GM23248 (cell line): ENCODE data around the gene RAB24. TPM values are rescaled to one million over a fixed set of nuclear protein-coding genes. Genes with fewer than 3 reads are reported as not detected.

Source experiments
- DNase-seq: peaks from one replicate; pipeline ENCODE4 v3.0.0-alpha.2; 2015
- H2AFZ ChIP-seq: fragments of 200-600 bp; sonication (generic); 2 replicates; pipeline ENCODE4 v1.6.1; 2016; ENCODE audit warnings: antibody characterized with exemption
- H3F3A ChIP-seq: fragments of 200-600 bp; sonication (generic); 2 replicates; pipeline ENCODE4 v1.6.1; 2016; ENCODE audit warnings: mild to moderate bottlenecking, antibody characterized with exemption, mixed run types; ENCODE audit not compliant: insufficient read depth
- H3K27ac ChIP-seq: fragments of 200-600 bp; sonication (generic); 2 replicates; pipeline ENCODE4 v1.5.1; 2016; ENCODE audit warnings: mild to moderate bottlenecking
- H3K27me3 ChIP-seq: fragments of 200-600 bp; sonication (generic); replicated peaks from 2 replicates; pipeline ENCODE4 v1.6.1; 2016; ENCODE audit warnings: mild to moderate bottlenecking; ENCODE audit not compliant: insufficient read depth
- H3K36me3 ChIP-seq: fragments of 200-600 bp; sonication (generic); 2 replicates; pipeline ENCODE4 v1.6.1; 2016; ENCODE audit warnings: low read depth, mild to moderate bottlenecking
- H3K4me1 ChIP-seq: fragments of 200-600 bp; sonication (generic); 2 replicates; pipeline ENCODE4 v1.6.1; 2016; ENCODE audit warnings: mild to moderate bottlenecking; ENCODE audit not compliant: insufficient read depth
- H3K4me2 ChIP-seq: fragments of 200-600 bp; sonication (generic); one replicate; pipeline ENCODE4 v1.6.1; 2016; ENCODE audit warnings: mild to moderate bottlenecking; ENCODE audit not compliant: unreplicated experiment
- H3K4me3 ChIP-seq: fragments of 200-600 bp; sonication (generic); 2 replicates; pipeline ENCODE4 v1.5.1; 2016; ENCODE audit warnings: mild to moderate bottlenecking
- H3K79me2 ChIP-seq: fragments of 200-600 bp; sonication (generic); 2 replicates; pipeline ENCODE4 v1.6.1; 2016; ENCODE audit warnings: mild to moderate bottlenecking; ENCODE audit not compliant: insufficient read depth
- H3K9ac ChIP-seq: fragments of 200-600 bp; sonication (generic); 2 replicates; pipeline ENCODE4 v1.6.1; 2016; ENCODE audit warnings: mild to moderate bottlenecking
- H3K9me2 ChIP-seq: fragments of 200-600 bp; sonication (generic); 2 replicates; pipeline ENCODE4 v1.6.1; 2016; ENCODE audit warnings: mixed run types, mild to moderate bottlenecking, moderate library complexity; ENCODE audit not compliant: insufficient read depth
- H3K9me3 ChIP-seq: fragments of 200-600 bp; sonication (generic); one replicate; pipeline ENCODE4 v1.6.1; 2017; ENCODE audit warnings: low read depth
- H4K20me1 ChIP-seq: fragments of 200-600 bp; sonication (generic); 2 replicates; pipeline ENCODE4 v1.6.0; 2016; ENCODE audit not compliant: insufficient read depth
- EZH2 ChIP-seq: fragments of 200-600 bp; sonication (generic); IDR thresholded peaks from 2 replicates; pipeline ENCODE4 v1.6.1; 2018; ENCODE audit warnings: antibody characterized with exemption, mild to moderate bottlenecking; ENCODE audit not compliant: insufficient read depth, poor library complexity, severe bottlenecking
- EZH2phosphoT487 ChIP-seq: fragments of 200-600 bp; sonication (generic); IDR thresholded peaks from 2 replicates; pipeline ENCODE4 v1.6.1; 2018; ENCODE audit warnings: antibody characterized with exemption, moderate library complexity, mild to moderate bottlenecking, low read depth; ENCODE audit not compliant: insufficient read depth
- WGBS, 2 experiments: methylation state at CpG; one replicate each; pipeline ENCODE4 v1.1.6; 2015 to 2017; ENCODE audit warnings: low lambda C conversion rate in 2 of 2, low coverage in 1 of 2; ENCODE audit errors: missing lambda C conversion rate in 2 of 2; 5-methylcytosine and 5-hydroxymethylcytosine counted together
- in situ Hi-C: fragments of 300-500 bp; cut with MboI; formaldehyde crosslinking; loops from 2 replicates; pipeline ENCODE4 v1.15.0; 2020
- polyA plus RNA-seq: library from polyadenylated mRNA; unstranded; fragments of >200 nt; fragmentation: Nextera tagmentation; extraction: Ambion mirVana; gene quantifications from 2 replicates; pipeline ENCODE4 v1.2.1, GENCODE V29; 2016
- total RNA-seq: library from RNA; depleted of rRNA; stranded (reverse); fragments of >200 nt; shearing (Covaris generic); gene quantifications from 2 replicates; pipeline ENCODE4 v1.2.3, GENCODE V29; 2014

RAB24 gene
- total and polyA plus RNA-seq, 2 experiments from 2014 or later, result 28.9 to 31.5 TPM

GRCh38 chr5:177334781-177335700 lies 31.5 kb upstream of the RAB24 start:
- no peak for DNase-seq
- H3K27ac ChIP-seq, result no peak overlapping the region
- H2AFZ ChIP-seq, result no peak overlapping the region
- no peak overlapping the region for H3K9ac ChIP-seq
- H3K4me1 ChIP-seq, result no peaks in the 10 kb centered on the region
- in situ Hi-C loops, result no loop called here
- H3K36me3 ChIP-seq, result peaks cover 4% of the 10 kb centered on the region; the same call in 1 of the 2 replicates
- no peak overlapping the region for H3K4me3 ChIP-seq
- WGBS, 2 experiments, result 83 to 84% methylated on average over 21 of the region's 21 CpGs
- no peaks in the 10 kb centered on the region for H4K20me1 ChIP-seq
- H3K9me2 ChIP-seq, result no peaks in the 10 kb centered on the region
- no peaks in the 10 kb centered on the region for H3K9me3 ChIP-seq
- H3K27me3 ChIP-seq, result no peaks in the 10 kb centered on the region
- H3F3A ChIP-seq, result no peaks in the 10 kb centered on the region
- H3K79me2 ChIP-seq, result peaks cover 15% of the 10 kb centered on the region
- H3K4me2 ChIP-seq, result no peak overlapping the region
- TF ChIP-seq EZH2 (no peak), EZH2phosphoT487 (no peak)

DNA sequence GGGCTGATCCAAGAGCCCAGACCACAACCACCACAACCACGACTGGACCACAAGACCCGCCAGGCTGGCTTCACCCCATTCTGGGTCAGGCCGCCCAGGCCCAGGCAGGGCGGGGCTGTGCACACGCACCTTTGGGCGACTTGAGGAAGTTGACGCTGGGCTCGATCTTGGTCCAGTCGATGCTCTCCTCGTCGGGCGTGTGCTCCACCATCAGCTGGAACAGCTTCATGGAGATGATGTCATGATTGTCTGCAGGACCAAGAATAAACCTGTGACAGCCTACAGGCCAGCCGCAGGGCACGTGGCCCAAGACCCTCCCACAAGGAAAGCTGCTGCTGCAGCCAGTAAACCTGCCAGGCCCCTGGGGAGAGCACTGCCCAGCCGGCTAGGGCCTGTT lies 30.6 kb upstream of the RAB24 start:
- 61 to 71% methylated on average over 14 to 15 of the region's 15 CpGs for WGBS, 2 experiments
- TF ChIP-seq EZH2phosphoT487 (no peak), EZH2 (no peak)
- no peak for DNase-seq

DNA sequence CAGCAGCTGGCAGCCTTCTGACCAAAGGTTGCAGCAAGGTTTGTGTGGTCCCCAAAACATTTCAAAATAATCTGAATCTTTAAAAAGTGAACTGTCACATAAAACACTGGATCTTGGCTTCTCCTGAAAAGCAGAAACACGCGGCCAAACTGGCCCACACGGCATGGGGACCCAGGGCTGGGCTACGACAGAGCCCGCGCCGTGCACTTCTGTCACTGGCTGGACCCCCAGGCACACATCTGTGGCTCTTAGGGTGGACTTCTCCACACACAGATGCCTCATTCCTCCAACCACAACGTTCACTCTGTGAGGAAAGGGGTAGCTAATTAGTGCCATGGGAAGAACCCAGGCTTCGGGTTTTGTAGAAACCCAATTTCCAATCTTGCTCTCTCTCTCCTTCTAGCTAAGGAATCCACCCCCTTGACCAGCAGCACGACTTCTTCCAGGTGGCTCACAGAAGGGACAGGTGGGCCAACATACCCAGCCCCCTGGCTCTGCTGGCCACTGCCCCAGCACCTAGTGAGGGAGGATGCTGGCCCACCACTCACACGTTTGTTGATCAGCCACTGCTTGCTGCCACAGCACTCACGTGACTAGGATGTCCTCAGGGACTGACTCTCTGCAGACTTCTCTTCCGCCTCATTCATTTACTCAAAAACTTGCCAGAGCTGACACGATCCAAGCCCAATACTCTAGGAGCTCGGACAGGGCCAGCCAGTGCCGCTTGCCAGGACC lies 30.1 kb upstream of the RAB24 start:
- H3K9ac ChIP-seq, result no peak overlapping the region
- 0 out of 2 replicates have a peak, but pooled peaks cover under 1% of the 10 kb centered on the region for H3K79me2 ChIP-seq
- H3F3A ChIP-seq, result peaks cover 2% of the 10 kb centered on the region; the same call in 1 of the 2 replicates
- H3K9me3 ChIP-seq, result no peaks in the 10 kb centered on the region
- in situ Hi-C loops, result no loop called here
- 86% methylated on average over 16 of the region's 16 CpGs for WGBS, 2 experiments
- H3K4me3 ChIP-seq, result no peak overlapping the region
- no peak overlapping the region for H3K4me2 ChIP-seq
- no peak for TF ChIP-seq EZH2phosphoT487
- TF ChIP-seq EZH2, result no peak
- no peak for DNase-seq
- H3K9me2 ChIP-seq, result no peaks in the 10 kb centered on the region
- H2AFZ ChIP-seq, result no peak overlapping the region
- peaks cover 4% of the 10 kb centered on the region; the same call in 1 of the 2 replicates for H3K36me3 ChIP-seq
- H3K4me1 ChIP-seq, result no peaks in the 10 kb centered on the region
- H3K27me3 ChIP-seq, result no peaks in the 10 kb centered on the region
- H4K20me1 ChIP-seq, result no peaks in the 10 kb centered on the region
- H3K27ac ChIP-seq, result no peak overlapping the region

More for the DNA sequence above, 30.6 kb upstream of the RAB24 start:
- H3K9ac ChIP-seq, result no peak overlapping the region
- no peak overlapping the region for H2AFZ ChIP-seq
- no peak overlapping the region for H3K4me3 ChIP-seq
- H3K4me2 ChIP-seq, result no peak overlapping the region
- H3K27ac ChIP-seq, result no peak overlapping the region
- no peaks in the 10 kb centered on the region for H4K20me1 ChIP-seq
- H3F3A ChIP-seq, result no peaks in the 10 kb centered on the region
- H3K27me3 ChIP-seq, result no peaks in the 10 kb centered on the region
- H3K9me3 ChIP-seq, result no peaks in the 10 kb centered on the region
- H3K4me1 ChIP-seq, result no peaks in the 10 kb centered on the region
- in situ Hi-C loops, result no loop called here
- H3K36me3 ChIP-seq, result peaks cover 4% of the 10 kb centered on the region; the same call in 1 of the 2 replicates
- H3K9me2 ChIP-seq, result no peaks in the 10 kb centered on the region
- H3K79me2 ChIP-seq, result peaks cover 6% of the 10 kb centered on the region; the same call in 1 of the 2 replicates

DNA sequence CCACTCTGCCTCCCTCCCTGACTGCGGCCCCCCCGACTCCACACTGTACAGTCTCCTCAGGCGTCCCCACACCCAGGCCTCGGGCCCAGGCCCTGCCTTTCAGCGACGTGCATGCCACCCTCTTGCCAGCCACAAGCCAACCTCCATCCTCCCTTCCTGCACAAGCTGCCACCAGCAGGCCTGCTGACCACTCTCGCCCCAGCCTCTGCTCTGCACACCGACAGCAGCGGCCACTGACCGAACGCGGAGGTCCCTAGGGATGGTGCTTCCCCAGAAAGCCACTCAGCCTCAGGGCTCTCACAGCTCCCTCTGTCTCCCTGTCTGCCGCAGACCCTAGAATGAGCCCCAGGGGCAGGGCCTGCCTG lies 29.4 kb upstream of the RAB24 start:
- no peaks in the 10 kb centered on the region for H4K20me1 ChIP-seq
- peaks cover 4% of the 10 kb centered on the region; the same call in 1 of the 2 replicates for H3K4me1 ChIP-seq
- no peak overlapping the region for H3K9ac ChIP-seq
- DNase-seq, result no peak
- in situ Hi-C loops, result no loop called here
- no peak overlapping the region for H3K4me2 ChIP-seq
- no peaks in the 10 kb centered on the region for H3K9me2 ChIP-seq
- H2AFZ ChIP-seq, result no peak overlapping the region
- no peak overlapping the region for H3K4me3 ChIP-seq
- no peaks in the 10 kb centered on the region for H3K27me3 ChIP-seq
- H3F3A ChIP-seq, result peaks cover 5% of the 10 kb centered on the region; the same call in 1 of the 2 replicates
- H3K36me3 ChIP-seq, result peaks cover 4% of the 10 kb centered on the region; the same call in 1 of the 2 replicates
- H3K79me2 ChIP-seq, result no peaks in the 10 kb centered on the region
- 88 to 91% methylated on average over 13 of the region's 13 CpGs for WGBS, 2 experiments
- no peak overlapping the region for H3K27ac ChIP-seq
- no peak for TF ChIP-seq EZH2
- TF ChIP-seq EZH2phosphoT487, result no peak
- H3K9me3 ChIP-seq, result no peaks in the 10 kb centered on the region
